HG03565 (cell line): ENCODE measurements around the gene GPS1.

Experiments
- ATAC-seq: cut with Tn5 transposase; IDR thresholded peaks from one replicate; pipeline ENCODE4 v1.9.1; 2021; ENCODE audit warnings: mild to moderate bottlenecking, moderate library complexity; ENCODE audit not compliant: unreplicated experiment

GPS1 gene

GRCh38 chr17:82098939-82099763, 47.5 kb downstream of the GPS1 start:
- ATAC-seq: peak; percentile 0

DNA sequence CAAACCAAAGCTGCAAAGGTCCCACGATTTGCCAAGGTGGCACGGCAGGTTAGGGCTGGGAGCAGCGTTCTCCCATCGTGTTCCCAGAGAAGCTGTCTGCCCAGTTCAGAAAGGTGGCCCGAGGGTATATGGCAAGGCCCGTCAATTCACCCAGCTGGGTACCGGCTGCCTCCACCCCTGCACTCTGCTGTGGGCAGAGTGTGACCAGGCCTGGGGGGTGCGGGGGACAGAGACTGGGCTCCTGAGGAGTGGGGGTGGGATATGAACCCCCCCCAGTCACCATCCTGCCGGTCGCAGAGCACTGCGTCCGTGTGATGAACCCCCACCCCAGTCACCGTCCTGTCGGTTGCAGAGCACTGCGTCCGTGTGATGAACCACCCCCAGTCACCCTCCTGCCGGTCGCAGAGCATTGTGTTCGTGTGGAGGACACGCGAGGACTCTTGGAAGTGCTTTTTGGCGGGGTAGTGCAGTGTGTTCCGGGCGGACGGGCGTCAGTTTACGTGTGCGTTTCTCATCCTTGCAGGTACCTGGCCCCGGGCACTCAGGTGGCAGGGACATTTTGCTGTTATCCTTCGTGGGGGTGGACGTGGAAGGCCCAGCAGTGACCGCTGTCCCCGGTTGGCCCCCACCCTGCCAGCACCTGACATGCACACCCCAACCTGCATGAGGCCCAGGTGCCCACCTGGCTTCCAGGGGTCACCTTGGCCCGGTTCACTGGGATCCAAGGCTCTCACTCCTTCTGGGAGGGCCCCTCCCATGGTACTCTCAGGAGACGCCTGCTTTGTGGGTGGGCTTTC, 49.0 kb downstream of the GPS1 start:
- no peak for ATAC-seq

GRCh38 chr17:82101301-82101715, 49.6 kb downstream of the GPS1 start:
- no peak for ATAC-seq

DNA sequence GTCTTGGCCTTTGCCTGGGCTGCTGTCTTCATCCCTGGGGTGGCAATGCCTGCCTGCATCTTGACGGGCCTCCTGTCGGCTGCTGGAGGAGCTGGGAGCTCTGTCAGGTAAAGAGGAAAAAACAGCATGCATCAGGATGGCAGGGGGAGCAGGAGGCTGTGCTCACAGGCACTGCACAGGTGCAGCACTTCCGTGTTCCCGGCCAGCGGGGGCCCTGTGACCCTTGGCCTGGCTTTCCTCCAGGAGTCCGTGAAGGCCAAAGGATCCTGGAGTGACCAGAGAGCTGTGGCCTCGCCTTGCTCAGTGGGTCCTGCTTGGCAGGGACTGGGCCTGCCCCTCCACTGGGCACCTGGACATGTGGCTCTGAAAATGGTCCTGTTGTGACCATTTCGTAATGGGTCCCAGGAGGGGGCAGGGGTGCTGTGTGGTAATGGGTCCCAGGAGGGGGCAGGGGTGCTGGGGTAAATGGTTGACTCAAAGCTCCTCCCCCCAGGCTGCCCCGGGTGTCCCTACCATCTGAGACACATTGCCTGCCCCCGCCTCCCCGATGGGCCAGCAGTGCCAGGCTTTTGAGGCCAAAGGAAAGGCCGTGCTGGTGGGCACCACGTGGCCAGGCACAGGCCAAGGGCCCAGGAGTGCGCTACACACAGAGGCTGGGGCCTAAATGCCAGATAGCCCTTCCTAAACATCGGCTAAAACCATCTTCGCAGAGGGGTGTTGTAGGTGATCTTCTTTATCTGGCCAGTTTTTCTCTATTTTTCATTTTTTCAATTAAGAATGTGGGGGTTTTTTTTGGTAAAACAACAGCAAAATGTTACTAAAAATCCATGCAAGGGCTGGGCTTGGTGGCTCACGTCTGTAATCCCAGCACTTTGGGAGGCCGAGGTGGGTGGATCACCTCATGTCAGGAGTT, 50.3 kb downstream of the GPS1 start:
- no peak for ATAC-seq

- no peak for ATAC-seq
These were observed 52.1 kb downstream of the GPS1 start for GRCh38 chr17:82103553-82104451.

GRCh38 chr17:82104797-82105416, 53.2 kb downstream of the GPS1 start:
- ATAC-seq: no peak

GRCh38 chr17:82105417-82105881, 53.8 kb downstream of the GPS1 start:
- no peak for ATAC-seq

DNA sequence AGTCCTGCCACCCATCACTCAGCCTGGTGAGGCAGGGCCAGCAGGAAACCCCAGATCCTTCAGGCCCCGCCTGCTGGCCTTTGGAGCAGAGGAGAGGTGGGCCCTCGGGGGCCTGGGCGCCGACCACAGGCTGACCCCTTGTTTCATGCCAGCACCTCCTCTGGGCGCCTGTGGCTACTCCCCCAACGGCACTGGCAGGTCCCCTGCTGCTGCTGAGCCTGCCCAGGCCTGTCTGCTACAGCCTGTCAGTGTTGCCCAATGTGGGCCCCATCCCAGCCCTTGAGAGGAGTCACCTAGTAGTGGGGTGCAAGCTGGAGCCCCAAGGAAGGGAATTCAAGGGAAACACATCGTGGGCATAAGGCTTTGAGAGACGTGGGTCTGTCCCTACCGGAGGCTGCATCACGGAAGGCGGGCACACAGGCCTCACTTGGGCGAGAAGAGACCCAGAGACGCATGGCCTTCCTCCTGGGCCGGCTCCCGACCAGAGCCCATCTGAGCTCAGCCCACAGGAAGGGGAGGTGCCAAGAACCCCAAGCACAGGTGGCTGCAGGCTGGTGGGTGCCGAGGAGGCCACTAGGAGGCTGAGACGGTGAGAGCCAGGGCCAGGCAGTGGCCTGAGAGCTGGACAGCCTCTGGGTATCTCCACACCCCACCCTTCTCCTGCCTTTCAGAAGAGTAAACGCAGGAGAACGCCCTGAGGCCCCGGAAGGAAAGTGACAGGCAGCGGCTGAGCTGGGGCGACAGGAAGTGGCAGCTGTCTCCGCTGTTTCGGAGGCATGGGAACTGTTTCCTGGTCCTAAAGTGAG, 54.4 kb downstream of the GPS1 start:
- peak; percentile 46 for ATAC-seq

DNA sequence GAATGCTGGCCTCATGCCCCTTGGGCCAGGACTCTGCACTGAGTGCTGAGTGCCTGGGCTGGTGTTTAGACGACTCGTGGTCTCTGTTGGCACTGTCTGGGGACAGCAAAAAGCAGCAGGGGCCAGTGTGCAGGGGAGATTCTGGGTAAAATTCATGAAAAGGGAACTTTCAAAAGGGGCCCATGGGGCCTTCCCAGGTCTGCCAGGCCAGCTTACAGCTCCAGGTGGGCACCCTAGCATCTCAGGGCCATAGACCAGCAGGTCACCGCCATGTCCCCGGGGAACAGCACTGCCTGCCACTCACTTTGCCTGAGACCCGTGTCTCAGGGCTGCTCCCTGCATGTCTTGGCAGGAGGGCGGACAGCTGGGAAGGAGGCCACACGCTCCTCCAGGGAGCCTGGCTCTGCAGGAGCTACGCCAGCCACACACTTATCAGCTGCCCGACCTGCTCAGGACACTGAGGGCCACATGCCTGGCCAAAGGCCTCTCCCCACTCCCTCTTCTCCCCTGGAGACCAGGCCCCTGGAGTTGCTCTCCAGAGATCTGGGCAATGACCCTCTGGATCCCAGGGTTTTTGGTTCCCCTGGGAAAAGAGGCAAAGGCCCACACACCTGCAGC, 55.1 kb downstream of the GPS1 start:
- ATAC-seq: no peak
